HG03064 (cell line): ENCODE measurements around the gene KLK12.
"Not testable (repeated sequence)": the region's sequence is repeated elsewhere in the genome, so short reads cannot be mapped to it uniquely, and the experiment has no call there.

Experiments
- ATAC-seq: cut with Tn5 transposase; IDR thresholded peaks from one replicate; pipeline ENCODE4 v1.9.1; 2021; ENCODE audit warnings: low read depth; ENCODE audit not compliant: unreplicated experiment

Gene KLK12

DNA sequence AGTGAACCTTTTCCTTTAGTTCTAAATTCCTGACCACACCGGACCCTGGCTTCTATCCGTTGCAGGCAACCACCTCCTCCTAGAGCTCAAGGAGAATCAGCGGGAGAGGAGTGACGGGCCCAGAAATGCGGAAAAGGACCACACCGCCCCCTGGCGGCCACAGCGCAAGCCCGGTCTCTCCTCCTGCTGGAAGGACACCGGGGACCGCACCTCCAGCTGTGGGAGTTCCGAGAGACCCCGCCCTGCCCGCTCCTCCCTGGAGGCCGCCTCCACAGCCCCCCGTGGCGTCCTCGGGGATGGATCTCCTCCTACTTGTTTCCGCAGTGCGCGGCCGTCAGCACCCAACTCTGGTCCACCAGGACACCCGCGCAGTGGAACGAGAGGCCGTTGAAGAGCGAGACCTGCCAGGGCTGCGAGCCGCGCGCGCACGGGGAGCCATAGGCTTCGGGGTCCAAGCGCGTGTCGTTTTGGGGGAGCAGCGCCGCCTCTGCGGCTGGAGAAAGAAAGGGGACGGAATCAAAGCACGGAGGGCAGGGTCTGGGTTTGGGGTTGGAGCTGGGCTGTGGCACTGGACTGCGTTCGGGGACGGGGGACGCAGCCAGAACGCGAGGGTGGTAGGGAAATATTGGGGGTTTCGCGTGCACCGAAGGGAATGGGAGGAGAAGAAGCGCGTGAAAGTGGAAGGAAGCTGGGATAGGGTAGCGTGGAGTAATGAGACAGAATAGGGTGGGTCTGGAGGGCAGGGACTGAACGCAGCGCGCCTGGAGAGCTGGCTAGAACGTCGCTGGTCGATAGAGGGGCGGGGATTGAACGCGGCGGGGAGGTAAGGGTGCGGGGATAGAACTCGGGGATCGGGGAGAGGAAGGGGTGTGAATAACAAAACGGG is 17.8 kb downstream of the KLK12 start:
- ATAC-seq: no peak

GRCh38 chr19:51015691-51016267 is 19.0 kb downstream of the KLK12 start:
- ATAC-seq: no peak

DNA sequence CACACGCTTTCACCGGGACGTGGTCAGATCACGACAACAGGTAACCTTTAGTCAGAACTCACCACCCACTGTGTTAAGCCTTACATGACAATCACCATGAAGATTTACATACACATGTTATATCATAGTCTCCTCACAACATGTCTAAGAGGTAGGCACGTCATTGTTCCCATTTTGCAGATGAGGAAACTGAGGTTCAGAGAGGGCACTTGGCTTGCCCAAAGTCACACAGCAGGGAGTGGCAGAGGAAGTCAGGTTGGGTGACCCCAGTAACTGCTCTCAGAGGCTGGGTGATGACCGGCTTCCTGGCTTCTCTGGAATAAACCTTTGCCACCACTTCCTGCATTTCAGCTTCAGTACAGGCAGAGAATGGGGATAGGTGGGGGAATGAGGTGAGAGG is 20.6 kb downstream of the KLK12 start:
- ATAC-seq: no peak

GRCh38 chr19:51012661-51013190 is 22.1 kb downstream of the KLK12 start:
- no peak for ATAC-seq

DNA sequence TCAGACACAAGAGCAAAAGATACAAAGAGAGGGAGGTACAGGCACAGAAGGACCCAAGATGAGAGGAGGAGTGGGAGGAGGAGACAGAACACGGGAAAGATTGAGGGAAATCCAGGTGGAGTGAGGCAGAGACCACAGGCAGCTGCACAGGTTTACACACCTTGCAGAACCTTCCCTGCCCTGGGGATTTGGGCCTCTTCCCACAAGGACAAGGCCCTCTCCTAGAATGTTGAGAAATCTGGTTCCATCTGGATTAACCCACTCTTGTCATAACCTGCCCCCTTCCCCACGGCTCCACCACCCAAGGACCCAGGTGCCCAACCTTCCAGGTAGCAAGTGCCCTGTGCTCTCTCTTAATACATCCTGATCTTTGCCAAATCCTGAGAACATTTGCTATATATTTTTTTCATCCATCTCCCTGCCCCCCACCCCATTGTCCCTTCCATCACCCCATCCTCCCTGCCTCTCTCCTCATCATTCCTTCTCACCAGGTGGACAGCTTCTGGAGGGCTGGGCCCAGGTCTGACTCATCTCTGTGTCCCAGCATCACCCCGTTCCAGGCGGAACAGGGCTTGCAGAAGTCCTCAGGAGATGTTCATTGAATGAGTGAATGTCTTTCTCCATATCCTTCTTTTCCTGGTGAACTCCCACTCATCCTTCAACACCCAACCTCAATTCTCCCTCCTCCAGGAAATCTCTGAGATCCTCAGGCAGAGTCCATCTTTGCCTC is 24.6 kb downstream of the KLK12 start:
- no peak for ATAC-seq

DNA sequence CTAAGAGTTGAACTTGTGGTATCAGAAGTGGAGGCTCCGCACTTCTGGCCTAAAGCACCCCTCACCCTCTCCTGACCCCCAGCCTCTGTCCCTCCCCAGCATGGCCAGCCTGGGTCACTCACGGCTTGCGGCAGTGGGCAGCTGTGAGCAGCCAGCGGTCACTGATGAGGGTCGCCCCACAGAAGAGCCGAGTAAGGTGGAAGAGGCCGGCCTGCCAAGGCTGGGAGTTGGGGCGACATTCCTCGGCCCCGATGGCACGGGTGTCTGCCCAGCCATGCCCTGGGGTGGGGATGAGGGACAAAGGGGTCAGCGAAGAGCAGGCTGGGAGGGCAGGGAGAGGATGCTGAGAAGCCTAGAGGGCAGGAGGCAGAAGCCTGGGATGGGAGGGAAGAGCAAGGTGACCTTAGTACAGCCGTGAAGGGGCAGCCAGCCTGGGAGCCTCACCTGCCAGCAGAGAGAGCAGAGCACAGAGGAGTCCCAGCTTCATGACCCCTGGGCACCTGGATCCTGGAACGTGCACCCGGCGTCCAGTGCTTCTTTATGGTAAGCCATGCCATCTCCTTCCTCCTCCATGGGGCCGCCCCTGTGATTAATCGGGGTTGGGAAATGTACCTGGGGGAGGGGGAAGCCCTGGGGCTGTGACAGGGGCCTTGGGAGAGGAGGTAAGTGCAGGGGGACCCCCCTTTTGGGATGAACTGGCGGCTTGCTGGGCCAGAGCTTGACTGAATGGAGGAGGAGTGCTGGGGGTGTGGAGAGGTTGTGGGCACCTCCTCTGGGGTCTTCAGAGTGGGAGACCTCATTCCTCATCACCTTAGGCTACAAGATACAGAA is 25.5 kb downstream of the KLK12 start:
- ATAC-seq: no peak

GRCh38 chr19:51007488-51007887 is 27.3 kb downstream of the KLK12 start:
- ATAC-seq: no peak

- ATAC-seq: no peak
These were observed 28.4 kb downstream of the KLK12 start for GRCh38 chr19:51006406-51006805.

GRCh38 chr19:51005248-51005647 is 29.6 kb downstream of the KLK12 start:
- ATAC-seq: no peak

DNA sequence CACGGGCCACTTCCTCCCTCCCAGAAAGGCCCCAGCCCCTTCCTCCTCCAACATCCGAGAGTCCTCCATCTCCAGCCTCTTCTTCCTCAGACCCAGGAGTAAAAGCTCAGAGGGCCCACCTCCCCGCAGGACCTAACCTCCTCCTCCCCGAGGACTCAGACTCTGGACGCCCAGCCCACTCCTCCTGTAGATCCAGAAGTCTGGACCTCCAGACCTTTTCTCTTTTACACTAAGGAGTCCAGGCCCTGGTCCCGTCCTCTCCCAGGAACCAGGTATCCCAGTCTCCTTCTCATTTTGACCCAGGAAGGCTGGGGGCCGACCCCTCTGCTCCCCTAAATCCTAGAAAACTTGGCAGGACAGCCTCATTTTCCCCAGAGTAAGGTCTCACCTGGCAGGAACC is 31.5 kb downstream of the KLK12 start:
- no peak for ATAC-seq

DNA sequence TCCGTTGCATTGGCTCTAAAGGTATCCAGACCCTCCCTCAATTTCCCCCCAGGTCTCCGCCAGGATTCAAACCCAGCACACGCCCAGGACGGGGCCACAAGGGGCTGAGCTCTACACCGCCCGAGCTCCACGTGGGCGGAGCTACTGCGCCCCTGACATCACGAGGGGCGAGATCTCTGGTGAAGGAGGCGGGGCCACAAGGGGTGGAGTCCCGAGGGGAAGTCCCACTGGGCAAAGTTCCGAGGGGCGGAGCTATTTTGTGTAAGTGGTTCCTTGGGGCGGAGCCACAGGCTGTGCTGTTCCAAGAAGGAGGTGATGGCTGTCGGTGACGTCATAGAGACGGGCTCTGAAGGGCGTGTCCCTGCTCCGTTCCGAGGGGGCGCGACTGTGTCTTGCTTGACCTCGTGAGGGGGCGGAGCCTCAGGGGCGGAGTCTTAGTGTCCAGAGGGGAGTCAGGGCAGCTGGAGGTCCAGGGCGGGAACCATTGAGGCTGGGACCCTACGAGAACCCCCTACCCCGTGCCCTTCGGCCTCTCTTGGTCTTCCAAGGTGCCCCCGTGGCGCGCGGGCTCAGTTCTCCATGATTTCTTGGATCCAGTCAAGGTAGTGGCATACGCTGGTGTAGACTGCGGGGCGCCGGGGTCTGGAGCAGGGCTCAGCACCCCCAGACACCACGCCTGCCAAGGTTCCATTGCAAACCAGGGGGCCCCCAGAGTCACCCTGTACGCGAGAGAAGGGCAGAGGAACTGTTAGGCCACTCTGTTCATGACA is 32.1 kb downstream of the KLK12 start:
- ATAC-seq: no peak

DNA sequence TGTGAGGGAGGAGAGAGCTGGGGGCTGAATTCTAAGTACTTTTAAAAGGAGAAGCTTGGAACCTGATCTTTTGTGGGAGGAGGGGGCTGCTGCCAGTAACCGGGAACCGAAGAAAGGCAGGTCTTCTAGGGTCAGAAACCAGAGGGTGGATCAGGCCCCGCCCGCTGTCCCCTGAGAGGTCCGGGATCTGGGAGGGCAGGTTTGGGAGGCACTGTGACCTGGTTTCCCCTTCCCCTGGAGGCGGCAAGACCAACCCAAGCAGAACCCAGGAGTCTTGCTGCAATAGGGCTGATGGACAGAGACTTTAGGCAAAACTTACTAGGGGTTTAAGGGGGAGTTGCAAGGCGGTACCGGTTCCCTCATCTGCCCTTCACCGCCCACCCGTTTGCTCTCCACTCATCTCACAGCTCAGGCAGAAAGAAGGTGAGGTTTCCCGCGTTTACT is 32.7 kb downstream of the KLK12 start:
- no peak for ATAC-seq

DNA sequence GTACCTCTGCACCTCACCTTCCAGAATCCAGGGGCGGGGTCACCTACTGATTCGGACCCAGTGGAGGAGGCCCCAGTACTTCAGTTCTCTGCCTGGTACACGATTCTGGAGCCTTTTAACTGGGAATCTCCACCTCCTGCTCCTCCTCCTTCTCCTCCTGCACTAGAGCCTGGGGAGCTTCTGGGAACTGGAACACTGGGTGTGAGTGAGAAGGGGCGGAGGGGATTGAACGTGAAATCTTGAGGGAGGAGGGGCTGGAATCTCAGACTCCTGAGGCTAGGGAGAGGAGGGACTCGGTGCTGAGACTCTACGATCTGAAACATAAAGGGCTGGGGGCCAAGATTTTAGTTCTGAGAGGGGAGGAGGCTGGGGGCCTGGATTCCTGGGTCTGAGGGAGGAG is 33.3 kb downstream of the KLK12 start, which contains the start of gene KLK8:
TSS of gene KLK8 (minus strand) at position 90 of the 400 bp plus-strand sequence. CDS start 437 bp downstream, outside the sequence.
- no peak for ATAC-seq

DNA sequence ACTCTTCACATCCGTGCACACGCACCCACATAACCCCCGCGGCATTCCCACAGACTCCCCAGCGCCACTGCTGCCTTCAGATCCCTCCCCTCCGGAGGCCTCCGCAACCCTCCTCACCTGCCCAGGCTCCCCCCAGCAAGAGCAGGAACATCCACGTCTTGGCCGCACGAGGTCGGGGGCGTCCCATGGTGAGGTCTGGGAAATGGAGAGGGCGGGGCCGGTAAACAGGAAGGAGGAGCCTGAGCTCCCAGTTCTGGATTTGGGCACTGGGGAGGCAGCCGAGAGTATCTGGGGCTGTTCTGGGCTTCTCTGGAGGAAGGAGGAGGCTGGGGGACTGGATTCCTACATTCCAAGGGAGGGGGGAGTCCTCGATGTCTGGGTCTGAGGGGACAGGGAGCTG is 33.8 kb downstream of the KLK12 start:
- ATAC-seq: no peak

GRCh38 chr19:51000426-51000825 is 34.4 kb downstream of the KLK12 start:
- ATAC-seq: no peak

GRCh38 chr19:50998686-50999085 is 36.1 kb downstream of the KLK12 start:
- no peak for ATAC-seq

DNA sequence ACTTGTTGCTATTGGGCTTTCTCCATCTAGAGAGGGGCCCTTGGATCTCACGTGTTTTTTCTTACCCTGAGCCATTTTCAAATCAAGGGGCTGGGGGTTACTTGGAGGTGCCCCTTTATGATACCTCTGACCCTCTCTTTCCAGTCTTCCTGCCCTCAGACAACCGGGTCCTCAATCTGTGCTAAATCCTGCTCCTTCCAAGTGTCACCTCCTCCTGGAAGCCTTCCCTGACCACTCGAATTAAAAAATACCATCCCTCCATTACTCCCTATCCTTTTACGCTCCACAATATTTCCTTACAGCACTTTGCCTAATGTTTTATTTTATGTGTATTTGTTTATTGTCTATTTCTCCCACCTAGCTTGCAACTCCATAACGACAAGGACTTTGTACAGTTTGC is 36.7 kb downstream of the KLK12 start:
- no peak for ATAC-seq

DNA sequence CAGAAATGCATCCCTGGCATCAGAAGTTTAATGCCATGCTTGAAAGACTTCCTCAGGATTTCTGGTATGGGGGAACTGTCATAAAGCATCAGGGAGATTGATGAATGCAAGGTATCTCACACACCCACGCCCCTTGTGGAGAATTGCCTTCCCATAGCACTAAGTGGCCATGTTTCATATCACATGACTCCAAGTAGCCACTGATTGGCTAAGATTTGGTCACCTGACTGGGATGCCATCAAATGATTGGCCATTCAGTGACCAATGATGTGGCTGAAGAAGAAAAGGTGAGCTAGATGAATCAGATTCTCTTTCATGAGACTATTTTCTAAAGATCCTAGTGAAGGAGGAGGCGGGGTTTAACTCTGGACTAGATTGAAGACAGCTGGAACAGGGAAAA is 40.7 kb downstream of the KLK12 start:
- no peak for ATAC-seq

- ATAC-seq: no peak
These were observed 42.2 kb downstream of the KLK12 start for GRCh38 chr19:50992666-50993035.

DNA sequence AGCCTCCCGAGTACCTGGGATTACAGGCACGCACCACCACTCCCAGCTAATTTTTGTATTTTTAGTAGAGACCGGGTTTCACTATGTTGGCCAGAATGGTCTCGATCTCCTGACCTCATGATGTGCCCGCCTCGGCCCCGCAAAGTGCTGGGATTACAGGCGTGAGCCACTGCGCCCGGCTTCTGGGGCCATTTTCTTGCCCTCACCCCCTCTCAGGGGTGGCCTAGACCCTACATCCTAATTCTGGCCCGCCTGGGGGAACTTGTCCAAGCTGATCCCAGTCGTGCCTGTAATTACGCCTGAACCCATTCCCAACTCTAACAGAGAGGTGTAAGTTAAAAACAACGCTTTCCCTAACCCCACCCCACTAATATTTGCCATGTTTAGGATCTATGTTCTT is 50.4 kb downstream of the KLK12 start:
- ATAC-seq: not testable (repeated sequence)
